SU-DHL-6 (cell line): ENCODE measurements around the gene BCL7C.

Experiments used
- EZH2phosphoT487 ChIP-seq: fragments of 200-600 bp; sonication (generic), shearing (Covaris generic); conservative IDR thresholded peaks from 2 replicates; pipeline ENCODE4 v1.6.1; 2018; ENCODE audit warnings: mild to moderate bottlenecking, antibody characterized with exemption, low read length, moderate library complexity, mixed read lengths
- TF ChIP-seq, protein P1 (sequence below): fragments of 200-600 bp; sonication (generic); IDR thresholded peaks from one replicate; pipeline ENCODE4 v1.5.1; 2017; ENCODE audit warnings: antibody characterized with exemption, mild to moderate bottlenecking, low read length, moderate library complexity; ENCODE audit not compliant: insufficient read depth, poor library complexity, severe bottlenecking

DNA sequence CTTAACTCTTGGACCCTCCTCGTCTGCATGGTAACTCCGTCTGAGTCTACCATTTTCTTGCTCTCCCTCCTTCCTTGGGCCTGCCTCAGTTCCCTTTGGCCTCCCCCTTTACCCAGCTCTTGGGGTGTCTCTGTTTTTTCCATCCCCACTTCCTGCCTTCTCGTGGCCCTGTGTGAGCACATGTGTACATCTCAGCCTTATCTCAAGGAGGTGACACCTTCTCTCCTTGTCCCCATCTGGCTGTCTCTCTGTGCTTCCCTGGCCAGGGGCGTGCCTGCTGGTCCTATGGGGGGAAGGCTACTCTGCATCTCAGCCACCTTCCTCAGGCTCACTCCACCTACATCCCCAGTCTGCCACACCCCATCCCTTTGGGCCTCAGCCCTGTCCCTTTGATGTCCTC, 9.1 kb upstream of the BCL7C start:
- TF ChIP-seq, protein P1, sequence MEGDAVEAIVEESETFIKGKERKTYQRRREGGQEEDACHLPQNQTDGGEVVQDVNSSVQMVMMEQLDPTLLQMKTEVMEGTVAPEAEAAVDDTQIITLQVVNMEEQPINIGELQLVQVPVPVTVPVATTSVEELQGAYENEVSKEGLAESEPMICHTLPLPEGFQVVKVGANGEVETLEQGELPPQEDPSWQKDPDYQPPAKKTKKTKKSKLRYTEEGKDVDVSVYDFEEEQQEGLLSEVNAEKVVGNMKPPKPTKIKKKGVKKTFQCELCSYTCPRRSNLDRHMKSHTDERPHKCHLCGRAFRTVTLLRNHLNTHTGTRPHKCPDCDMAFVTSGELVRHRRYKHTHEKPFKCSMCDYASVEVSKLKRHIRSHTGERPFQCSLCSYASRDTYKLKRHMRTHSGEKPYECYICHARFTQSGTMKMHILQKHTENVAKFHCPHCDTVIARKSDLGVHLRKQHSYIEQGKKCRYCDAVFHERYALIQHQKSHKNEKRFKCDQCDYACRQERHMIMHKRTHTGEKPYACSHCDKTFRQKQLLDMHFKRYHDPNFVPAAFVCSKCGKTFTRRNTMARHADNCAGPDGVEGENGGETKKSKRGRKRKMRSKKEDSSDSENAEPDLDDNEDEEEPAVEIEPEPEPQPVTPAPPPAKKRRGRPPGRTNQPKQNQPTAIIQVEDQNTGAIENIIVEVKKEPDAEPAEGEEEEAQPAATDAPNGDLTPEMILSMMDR = no peak
- TF ChIP-seq EZH2phosphoT487 = no peak
